Hepatocyte (in vitro differentiated cells): ENCODE results near the gene HPS6. TPM values are rescaled to one million over a fixed set of nuclear protein-coding genes. Genes with fewer than 3 reads are reported as not detected.

ENCODE experiments used
- DNase-seq: peaks from one replicate; pipeline ENCODE4 v3.0.0-alpha.2; 2016; ENCODE audit warnings: low spot score
- H2AFZ ChIP-seq: fragments of 200-600 bp; sonication (generic); 2 replicates; pipeline ENCODE4 v1.6.0; 2016; ENCODE audit warnings: antibody characterized with exemption, mild to moderate bottlenecking
- H3K27ac ChIP-seq: fragments of 200-600 bp; sonication (generic); 2 replicates; pipeline ENCODE4 v1.5.1; 2016; ENCODE audit warnings: mild to moderate bottlenecking
- H3K27me3 ChIP-seq: fragments of 200-600 bp; sonication (generic); 2 replicates; pipeline ENCODE4 v1.6.1; 2016
- H3K36me3 ChIP-seq: fragments of 200-600 bp; sonication (generic); replicated peaks from 2 replicates; pipeline ENCODE4 v1.5.1; 2016; ENCODE audit warnings: low read depth; ENCODE audit not compliant: insufficient read depth
- H3K4me1 ChIP-seq: fragments of 200-600 bp; sonication (generic); 2 replicates; pipeline ENCODE4 v1.5.1; 2016; ENCODE audit warnings: mild to moderate bottlenecking, moderate library complexity; ENCODE audit not compliant: insufficient read depth
- H3K4me2 ChIP-seq: fragments of 200-600 bp; sonication (generic); 2 replicates; pipeline ENCODE4 v1.6.0; 2016
- H3K4me3 ChIP-seq: fragments of 200-600 bp; sonication (generic); 2 replicates; pipeline ENCODE4 v1.5.1; 2016; ENCODE audit warnings: mild to moderate bottlenecking
- H3K79me2 ChIP-seq: fragments of 200-600 bp; sonication (generic); 2 replicates; pipeline ENCODE4 v1.6.0; 2017; ENCODE audit warnings: mild to moderate bottlenecking
- H3K9me2 ChIP-seq: fragments of 200-600 bp; sonication (generic); replicated peaks from 2 replicates; pipeline ENCODE4 v1.6.0; 2017; ENCODE audit warnings: mild to moderate bottlenecking; ENCODE audit not compliant: insufficient read depth
- H3K9me3 ChIP-seq: fragments of 200-600 bp; sonication (generic); 2 replicates; pipeline ENCODE4 v1.5.1; 2016; ENCODE audit warnings: low read depth, mild to moderate bottlenecking
- H4K20me1 ChIP-seq: fragments of 200-600 bp; sonication (generic); 2 replicates; pipeline ENCODE4 v1.6.0; 2016; ENCODE audit warnings: mild to moderate bottlenecking; ENCODE audit not compliant: insufficient read depth, poor library complexity, severe bottlenecking
- EZH2 ChIP-seq: fragments of 200-600 bp; sonication (generic); IDR thresholded peaks from 2 replicates; pipeline ENCODE4 v1.6.1; 2016; ENCODE audit warnings: antibody characterized with exemption, mild to moderate bottlenecking, borderline replicate concordance
- EZH2phosphoT487 ChIP-seq: fragments of 200-600 bp; sonication (generic); IDR thresholded peaks from one replicate; pipeline ENCODE4 v1.6.1; 2018; ENCODE audit warnings: antibody characterized with exemption, mild to moderate bottlenecking, low read depth, moderate library complexity; ENCODE audit not compliant: unreplicated experiment, severe bottlenecking
- WGBS: methylation state at CpG from one replicate; pipeline ENCODE4 v1.1.6; 2016; ENCODE audit warnings: low lambda C conversion rate; ENCODE audit errors: missing lambda C conversion rate; 5-methylcytosine and 5-hydroxymethylcytosine counted together
- polyA plus RNA-seq: library from polyadenylated mRNA; unstranded; fragments of >200 nt; fragmentation: Nextera tagmentation; extraction: Ambion mirVana; gene quantifications from 2 replicates; pipeline ENCODE4 v1.2.1, GENCODE V29; 2016
- total RNA-seq: library from RNA; depleted of rRNA; stranded (reverse); fragments of >200 nt; gene quantifications from 2 replicates; pipeline ENCODE4 v1.2.3, GENCODE V29; 2014
- TF ChIP-seq, protein P1 (sequence below): fragments of 200-600 bp; sonication (generic); IDR thresholded peaks from 2 replicates; pipeline ENCODE4 v1.5.1; 2016; ENCODE audit warnings: antibody characterized with exemption, mild to moderate bottlenecking; ENCODE audit not compliant: poor library complexity

Gene HPS6
- total and polyA plus RNA-seq, 2 experiments from 2014 or later: 22.4 to 25.2 TPM

DNA sequence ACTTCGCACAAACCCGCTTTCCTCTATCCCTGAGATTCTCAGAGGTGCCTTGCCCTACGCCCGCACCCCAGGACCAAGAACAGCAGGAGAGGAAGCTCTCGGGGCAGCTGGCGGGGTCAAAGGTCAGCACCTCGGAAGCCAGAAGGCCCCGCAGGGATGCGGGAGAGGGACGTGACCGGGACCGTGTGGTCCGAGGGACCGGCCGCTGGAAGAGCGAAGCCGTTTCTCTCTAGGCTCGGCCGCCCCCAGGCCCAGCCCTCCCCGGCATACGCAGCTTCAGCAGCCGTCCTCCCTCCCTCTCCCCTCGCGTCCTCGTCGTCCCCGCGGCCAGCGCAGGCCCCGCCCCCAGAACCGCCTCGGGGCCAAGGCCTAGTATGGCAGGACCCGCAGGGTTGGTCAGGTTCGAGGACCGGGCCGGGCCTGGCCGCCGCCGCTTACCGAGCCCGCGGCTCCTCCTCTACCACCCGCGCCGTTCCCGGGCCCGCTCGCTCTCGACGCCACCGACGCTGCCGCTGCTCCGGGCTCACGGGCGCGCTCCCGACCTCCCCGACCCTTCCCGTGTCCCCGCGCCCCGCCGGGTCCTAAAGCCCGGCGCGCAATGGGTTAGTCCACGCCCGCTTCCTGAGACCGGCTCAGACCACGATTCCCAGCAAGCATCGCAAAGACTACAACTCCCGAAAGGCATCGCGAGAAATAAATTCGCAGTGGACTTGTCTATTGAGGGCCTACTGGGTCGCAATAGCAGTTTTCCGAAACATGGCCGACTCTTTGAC lies 9.3 kb upstream of the HPS6 start, which contains the start of gene ARMH3:
ARMH3 (minus strand) TSS at position 527 of the 773 bp plus-strand sequence. CDS start 16,059 bp downstream, outside the sequence.
- peaks cover 12% of the 10 kb centered on the region for H3K4me1 ChIP-seq
- H3K9me2 ChIP-seq: no peaks in the 10 kb centered on the region
- peak within 1 kb of the TSS; percentile 56 for H3K4me3 ChIP-seq
- peak; percentile 97 for DNase-seq
- no peaks in the 10 kb centered on the region for H3K36me3 ChIP-seq
- peaks cover 49% of the 10 kb centered on the region for H3K79me2 ChIP-seq
- no peaks in the 10 kb centered on the region for H3K27me3 ChIP-seq
- TF ChIP-seq EZH2phosphoT487: no peak
- TF ChIP-seq, protein P1, sequence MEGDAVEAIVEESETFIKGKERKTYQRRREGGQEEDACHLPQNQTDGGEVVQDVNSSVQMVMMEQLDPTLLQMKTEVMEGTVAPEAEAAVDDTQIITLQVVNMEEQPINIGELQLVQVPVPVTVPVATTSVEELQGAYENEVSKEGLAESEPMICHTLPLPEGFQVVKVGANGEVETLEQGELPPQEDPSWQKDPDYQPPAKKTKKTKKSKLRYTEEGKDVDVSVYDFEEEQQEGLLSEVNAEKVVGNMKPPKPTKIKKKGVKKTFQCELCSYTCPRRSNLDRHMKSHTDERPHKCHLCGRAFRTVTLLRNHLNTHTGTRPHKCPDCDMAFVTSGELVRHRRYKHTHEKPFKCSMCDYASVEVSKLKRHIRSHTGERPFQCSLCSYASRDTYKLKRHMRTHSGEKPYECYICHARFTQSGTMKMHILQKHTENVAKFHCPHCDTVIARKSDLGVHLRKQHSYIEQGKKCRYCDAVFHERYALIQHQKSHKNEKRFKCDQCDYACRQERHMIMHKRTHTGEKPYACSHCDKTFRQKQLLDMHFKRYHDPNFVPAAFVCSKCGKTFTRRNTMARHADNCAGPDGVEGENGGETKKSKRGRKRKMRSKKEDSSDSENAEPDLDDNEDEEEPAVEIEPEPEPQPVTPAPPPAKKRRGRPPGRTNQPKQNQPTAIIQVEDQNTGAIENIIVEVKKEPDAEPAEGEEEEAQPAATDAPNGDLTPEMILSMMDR: no peak
- no peak for TF ChIP-seq EZH2
- WGBS: 2% methylated on average over 33 of the region's 79 CpGs
- no peaks in the 10 kb centered on the region for H3K9me3 ChIP-seq
- H3K27ac ChIP-seq: peak within 1 kb of the TSS; percentile 92
- peaks cover 19% of the 10 kb centered on the region for H4K20me1 ChIP-seq
- H3K4me2 ChIP-seq: peak within 1 kb of the TSS; percentile 96
- peak within 1 kb of the TSS; percentile 95 for H2AFZ ChIP-seq

DNA sequence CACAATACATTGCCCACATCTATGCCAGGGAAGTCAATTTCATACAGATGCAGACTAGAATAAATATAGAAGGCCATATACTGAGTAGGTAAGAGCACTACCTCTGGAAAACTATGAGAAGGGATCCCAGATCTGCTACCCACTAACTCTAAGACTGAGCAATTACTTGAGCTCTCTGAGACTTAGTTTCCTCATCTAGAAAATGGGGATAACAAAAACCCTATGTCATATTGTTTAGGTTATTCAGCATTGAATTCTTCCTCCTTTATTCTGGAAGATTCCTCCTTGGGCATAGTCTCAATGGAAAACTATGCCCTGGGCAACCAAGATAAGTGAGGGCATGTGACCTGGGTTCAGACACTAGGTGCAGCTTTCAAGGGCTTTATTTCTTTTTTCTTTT lies 5.2 kb upstream of the HPS6 start:
- TF ChIP-seq, protein P1: no peak
- no peak for TF ChIP-seq EZH2phosphoT487
- TF ChIP-seq EZH2: no peak
- no peak overlapping the region for H3K4me3 ChIP-seq

DNA sequence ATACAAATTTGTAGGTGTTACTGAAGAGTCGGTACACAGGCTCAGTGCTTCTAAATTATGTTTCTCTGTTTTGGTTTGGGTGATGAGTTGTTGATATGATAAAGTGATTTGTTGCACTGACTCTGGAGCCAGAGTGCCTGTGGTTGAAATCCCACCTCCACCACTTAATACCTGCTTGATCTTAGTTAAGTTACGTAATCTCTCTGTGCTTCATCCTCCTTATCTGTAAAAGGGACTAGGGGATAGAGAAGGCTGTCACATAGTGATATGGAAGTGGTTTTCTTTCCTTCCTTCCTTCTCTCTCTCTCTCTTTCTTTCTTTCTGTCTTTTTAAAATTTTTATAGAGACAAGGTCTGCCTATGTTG lies 664 bp upstream of the HPS6 start:
- 50% methylated on average over 2 of the region's 2 CpGs for WGBS
- H3K27ac ChIP-seq: peak overlapping the region; percentile 71
- TF ChIP-seq, protein P1: no peak
- TF ChIP-seq EZH2phosphoT487: no peak
- no peak for TF ChIP-seq EZH2
- H3K9me3 ChIP-seq: no peaks in the 10 kb centered on the region
- DNase-seq: no peak
- no peaks in the 10 kb centered on the region for H3K9me2 ChIP-seq
- no peaks in the 10 kb centered on the region for H3K27me3 ChIP-seq
- peaks cover 18% of the 10 kb centered on the region for H3K4me1 ChIP-seq
- H3K4me2 ChIP-seq: peak overlapping the region; percentile 99
- peaks cover 13% of the 10 kb centered on the region for H4K20me1 ChIP-seq
- peak overlapping the region; percentile 65 for H2AFZ ChIP-seq
- no peaks in the 10 kb centered on the region for H3K36me3 ChIP-seq
- peaks cover 31% of the 10 kb centered on the region for H3K79me2 ChIP-seq
- peak overlapping the region; percentile 14 for H3K4me3 ChIP-seq

More for the DNA sequence above, 5.2 kb upstream of the HPS6 start:
- Histone ChIP-seq H3K27me3 (no peaks in the 10 kb centered on the region), H3K4me1 (peaks cover 1% of the 10 kb centered on the region), H3K4me2 (no peak overlapping the region), H3K79me2 (peaks cover 7% of the 10 kb centered on the region), H4K20me1 (no peaks in the 10 kb centered on the region), H2AFZ (no peak overlapping the region), H3K27ac (no peak overlapping the region), H3K36me3 (no peaks in the 10 kb centered on the region), H3K9me3 (no peaks in the 10 kb centered on the region), H3K9me2 (no peaks in the 10 kb centered on the region)
- no peak for DNase-seq
